SK-N-SH (cell line): ENCODE measurements around the gene FRRS1L. TPM values are rescaled to one million over a fixed set of nuclear protein-coding genes. Genes with fewer than 3 reads are reported as not detected.

ENCODE experiments used
- CTCF ChIA-PET: fragments of 300-600, 350-600 bp; formaldehyde crosslinking; extraction: SDS; loops from one replicate; lab custom pipeline; 2021; lab: Yijun Ruan, JAX
- POLR2A ChIA-PET: fragments of 350-600 bp; sonication (Branson Sonifier 250); formaldehyde crosslinking; extraction: SDS; loops from one replicate; lab custom pipeline; 2020; ENCODE audit warnings: antibody characterized with exemption, inconsistent platforms; lab: Yijun Ruan, JAX
- DNase-seq: peaks from one replicate; pipeline ENCODE4 v3.0.0; 2012
- H2AFZ ChIP-seq: fragments of 200-600 bp; sonication (generic); 2 replicates; pipeline ENCODE4 v1.8.1; 2016; ENCODE audit warnings: antibody characterized with exemption, mild to moderate bottlenecking, low read depth
- H3F3A ChIP-seq: fragments of 200-600 bp; sonication (generic); replicated peaks from 2 replicates; pipeline ENCODE3; 2016; ENCODE audit warnings: antibody characterized with exemption, mild to moderate bottlenecking; ENCODE audit not compliant: insufficient read depth
- H3K27ac ChIP-seq, 2 experiments: fragments of 200-500 bp in 1 of 2; fragments of 200-600 bp in 1 of 2; sonication (Bioruptor generic) in 1 of 2; sonication (generic), shearing (Covaris generic) in 1 of 2; 2 replicates each; pipeline versions ENCODE4 v1.5.1 to v1.6.1; 2014 to 2016; ENCODE audit warnings: low read depth in 2 of 2, inconsistent platforms in 1 of 2, low read length in 1 of 2, mild to moderate bottlenecking in 1 of 2, mixed read lengths in 1 of 2
- H3K27me3 ChIP-seq: fragments of 200-600 bp; sonication (generic), shearing (Covaris generic); 2 replicates; pipeline ENCODE4 v1.6.1; 2016; ENCODE audit warnings: mixed run types; ENCODE audit not compliant: insufficient read depth
- H3K36me3 ChIP-seq, 2 experiments: fragments of 200-500 bp in 1 of 2; fragments of 200-600 bp in 1 of 2; sonication (Bioruptor generic) in 1 of 2; sonication (generic) in 1 of 2; replicated peaks in 1 of 2; 2 replicates each; pipeline versions ENCODE3 to v1.5.1; 2014 to 2016; ENCODE audit warnings: low read length in 1 of 2, mild to moderate bottlenecking in 1 of 2; ENCODE audit not compliant: insufficient read depth in 2 of 2, control insufficient read depth in 1 of 2
- H3K4me1 ChIP-seq, 2 experiments: fragments of 200-500 bp in 1 of 2; fragments of 200-600 bp in 1 of 2; sonication (Bioruptor generic) in 1 of 2; sonication (generic), shearing (Covaris generic) in 1 of 2; 2 replicates each; pipeline versions ENCODE4 v1.5.1 to v1.6.1; 2014 to 2016; ENCODE audit warnings: low read depth in 1 of 2, low read length in 1 of 2, mixed run types in 1 of 2; ENCODE audit not compliant: insufficient read depth in 2 of 2, control insufficient read depth in 1 of 2
- H3K4me2 ChIP-seq: fragments of 200-600 bp; sonication (generic), shearing (Covaris generic); 2 replicates; pipeline ENCODE4 v1.6.1; 2017; ENCODE audit warnings: mixed run types
- H3K4me3 ChIP-seq, 2 experiments: fragments of 200-500 bp in 1 of 2; fragments of 200-600 bp in 1 of 2; sonication (Bioruptor generic) in 1 of 2; sonication (generic), shearing (Covaris generic) in 1 of 2; 2 replicates each; pipeline versions ENCODE4 v1.5.1 to v1.8.1; 2014 to 2016; ENCODE audit warnings: low read depth in 2 of 2, inconsistent platforms in 1 of 2, low read length in 1 of 2, mild to moderate bottlenecking in 1 of 2, mixed read lengths in 1 of 2, moderate library complexity in 1 of 2
- H3K79me2 ChIP-seq: fragments of 200-600 bp; sonication (generic); 2 replicates; pipeline ENCODE4 v1.8.1; 2017; ENCODE audit warnings: mild to moderate bottlenecking; ENCODE audit not compliant: insufficient read depth
- H3K9ac ChIP-seq: fragments of 200-600 bp; sonication (generic); 2 replicates; pipeline ENCODE4 v1.6.1; 2017; ENCODE audit warnings: mixed run types
- H3K9me2 ChIP-seq: fragments of 200-600 bp; sonication (generic); 2 replicates; pipeline ENCODE4 v1.6.1; 2017; ENCODE audit warnings: mixed run types
- H3K9me3 ChIP-seq: fragments of 200-600 bp; sonication (generic); 2 replicates; pipeline ENCODE4 v1.6.1; 2017; ENCODE audit warnings: mixed run types, mild to moderate bottlenecking, moderate library complexity
- H4K20me1 ChIP-seq: fragments of 200-600 bp; sonication (generic); 2 replicates; pipeline ENCODE4 v1.6.1; 2017; ENCODE audit warnings: mild to moderate bottlenecking, mixed run types; ENCODE audit not compliant: insufficient read depth
- EZH2phosphoT487 ChIP-seq: fragments of 200-600 bp; sonication (generic); IDR thresholded peaks from 2 replicates; pipeline ENCODE4 v1.6.1; 2017; ENCODE audit warnings: low read depth, mixed run types, mild to moderate bottlenecking, antibody characterized with exemption, moderate library complexity, borderline replicate concordance
- FOXJ3 ChIP-seq: sonication (generic); formaldehyde crosslinking; IDR thresholded peaks from 2 replicates; pipeline ENCODE4 v1.5.1; 2020; ENCODE audit warnings: mild to moderate bottlenecking, missing genetic modification reagents
- FOXM1 ChIP-seq: IDR thresholded peaks from 2 replicates; pipeline ENCODE4 v1.4.0; 2012; ENCODE audit warnings: low read depth, mild to moderate bottlenecking
- JUND ChIP-seq: IDR thresholded peaks from 2 replicates; pipeline ENCODE4 v1.4.0; 2012
- MEF2A ChIP-seq: IDR thresholded peaks from 2 replicates; pipeline ENCODE4 v1.4.0; 2012; ENCODE audit warnings: low read depth, borderline replicate concordance
- NFIC ChIP-seq: IDR thresholded peaks from 2 replicates; pipeline ENCODE4 v1.4.0; 2012; ENCODE audit warnings: borderline replicate concordance
- NRF1 ChIP-seq: IDR thresholded peaks from 2 replicates; pipeline ENCODE4 v1.6.1; 2012; ENCODE audit warnings: low read depth, mild to moderate bottlenecking, low read length
- POLR2AphosphoS5 ChIP-seq: IDR thresholded peaks from 2 replicates; pipeline ENCODE4 v1.6.1; 2012; ENCODE audit warnings: low read depth, low read length
- RAD21 ChIP-seq: IDR thresholded peaks from 2 replicates; pipeline ENCODE4 v1.6.1; 2012; ENCODE audit warnings: mild to moderate bottlenecking, low read length
- RXRA ChIP-seq: IDR thresholded peaks from 2 replicates; pipeline ENCODE4 v1.4.0; 2012; ENCODE audit warnings: low read depth, mild to moderate bottlenecking, borderline replicate concordance
- SIN3A ChIP-seq: IDR thresholded peaks from 2 replicates; pipeline ENCODE4 v1.6.1; 2012; ENCODE audit warnings: low read depth, mild to moderate bottlenecking, low read length, moderate library complexity, borderline replicate concordance
- SMC3 ChIP-seq: IDR thresholded peaks from 2 replicates; pipeline ENCODE4 v1.6.1; 2012; ENCODE audit warnings: low read depth, low read length, improper control_type of control experiment
- TAF1 ChIP-seq: IDR thresholded peaks from 2 replicates; pipeline ENCODE4 v1.6.1; 2012; ENCODE audit warnings: low read depth, mild to moderate bottlenecking, low read length, moderate library complexity, borderline replicate concordance
- TCF12 ChIP-seq: IDR thresholded peaks from 2 replicates; pipeline ENCODE4 v1.4.0; 2012
- USF2 ChIP-seq: fragments of 150-350 bp; IDR thresholded peaks from 2 replicates; pipeline ENCODE4 v1.6.1; 2017; ENCODE audit warnings: antibody characterized with exemption, low read length, low read depth, borderline replicate concordance
- YY1 ChIP-seq: IDR thresholded peaks from 2 replicates; pipeline ENCODE4 v1.4.0; 2012; ENCODE audit warnings: low read depth, mild to moderate bottlenecking
- WGBS: methylation state at CpG from one replicate; pipeline ENCODE4 v1.1.6; 2017; ENCODE audit warnings: low lambda C conversion rate; 5-methylcytosine and 5-hydroxymethylcytosine counted together
- polyA plus RNA-seq, 3 experiments: library from polyadenylated mRNA; depleted of rRNA; stranded (reverse); fragments of >200 nt; gene quantifications; 2 replicates each; pipeline ENCODE4 v1.2.3, GENCODE V29; 2012
- TF ChIP-seq, protein P1 (sequence below): IDR thresholded peaks from 2 replicates; pipeline ENCODE4; 2012
- TF ChIP-seq, protein P2 (sequence below): fragments of 200-600 bp; sonication (generic); IDR thresholded peaks from 2 replicates; pipeline ENCODE4 v1.6.1; 2017; ENCODE audit warnings: antibody characterized with exemption, mild to moderate bottlenecking, moderate library complexity

FRRS1L gene
- polyA plus RNA-seq, 1 of the 3 experiments (the other 2 are of a cell fraction): 3.7 TPM

DNA sequence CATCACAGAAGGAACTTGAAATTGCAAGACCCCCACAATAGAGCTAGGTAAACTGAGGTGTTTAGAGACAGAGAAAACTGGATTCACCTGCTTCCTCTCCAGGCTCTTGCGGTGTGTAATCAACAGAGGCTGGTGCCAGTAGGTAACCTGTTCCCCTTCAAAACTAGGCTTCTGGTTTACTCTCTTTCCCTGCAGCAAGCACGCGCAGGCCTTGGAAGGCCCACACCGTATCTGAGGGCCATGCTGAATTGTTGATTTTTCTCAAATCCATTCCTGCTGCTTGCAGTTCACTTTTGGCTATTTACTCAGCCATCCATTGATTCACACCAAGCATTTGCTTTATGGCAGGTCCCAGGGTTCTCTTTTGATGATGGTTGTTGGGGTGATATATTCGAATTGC is 667 bp upstream of the FRRS1L start:
- 96% methylated on average over 5 of the region's 5 CpGs for WGBS
- CTCF ChIA-PET: interaction anchor here (1.0 to 2.2 kb wide), 3 partner anchors 8 to 25 kb away, joined by 3 to 5 read pairs (median 4); no protein-coding TSS in a partner anchor
- no peaks in the 10 kb centered on the region for H3F3A ChIP-seq

DNA sequence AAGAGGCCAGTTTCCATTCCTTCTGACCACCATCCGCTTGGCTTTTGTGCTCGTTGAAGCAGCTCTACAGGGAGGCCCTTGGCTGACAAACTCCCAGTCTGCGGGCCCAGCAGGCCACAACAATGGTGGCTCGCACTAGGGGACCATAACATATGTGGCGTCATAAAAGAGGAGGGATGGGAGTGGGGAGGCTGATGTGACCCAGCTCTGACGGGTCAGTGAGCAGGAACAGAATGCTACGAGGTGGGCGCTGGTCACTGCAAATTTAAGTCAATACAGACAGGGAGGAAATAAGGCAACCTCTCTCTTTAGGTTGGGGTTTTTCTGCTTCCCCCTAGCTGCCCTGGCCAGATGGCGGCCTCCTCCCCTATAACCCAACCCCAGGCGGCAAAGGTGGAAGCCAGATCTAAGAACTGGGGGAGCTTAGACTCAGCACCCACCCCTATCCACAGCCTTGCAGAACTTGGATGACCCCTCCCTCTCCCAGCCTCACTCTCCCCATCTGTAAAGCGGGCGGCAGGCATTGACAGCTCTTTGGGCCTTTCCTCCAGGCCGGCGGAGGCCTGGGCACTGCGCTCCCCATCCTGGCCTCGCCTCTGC is 778 bp downstream of the FRRS1L start:
- 0 out of 2 replicates have a peak, but pooled peaks cover 5% of the 10 kb centered on the region for H3K27me3 ChIP-seq
- WGBS: 80% methylated on average over 13 of the region's 16 CpGs
- no peak overlapping the region for H3K27ac ChIP-seq
- H3K4me1 ChIP-seq: peaks cover 0 to 10% of the 10 kb centered on the region in 2 experiments; a peak in 1 of 4 replicates
- no peaks in the 10 kb centered on the region for H3K79me2 ChIP-seq
- H2AFZ ChIP-seq: no peak overlapping the region
- peak overlapping the region; percentile 54 for H3K4me2 ChIP-seq
- H3F3A ChIP-seq: no peaks in the 10 kb centered on the region
- peak; percentile 51 for DNase-seq
- no peaks in the 10 kb centered on the region for H4K20me1 ChIP-seq
- ChIA-PET CTCF (interaction anchor here (0.9 to 1.5 kb wide), 2 partner anchors 17 to 20 kb away, joined by 3 to 6 read pairs; no protein-coding TSS in a partner anchor), POLR2A (interaction anchor here (0.9 kb wide), 1 partner anchor 47 kb away, joined by 3 read pairs; the partner anchor contains the start of gene TMEM245)
- H3K9me2 ChIP-seq: no peaks in the 10 kb centered on the region
- H3K36me3 ChIP-seq: no peaks in the 10 kb centered on the region
- H3K9me3 ChIP-seq: no peaks in the 10 kb centered on the region
- TF ChIP-seq TCF12 (no peak), POLR2AphosphoS5 (no peak)
- TF ChIP-seq, all 33 proteins: peak for 0
- peak overlapping the region in 1 of 2 experiments; percentile 56; a peak in 2 of 4 replicates for H3K4me3 ChIP-seq
- H3K9ac ChIP-seq: no peak overlapping the region

More for the DNA sequence above, 667 bp upstream of the FRRS1L start:
- no peaks in the 10 kb centered on the region for H3K36me3 ChIP-seq
- H3K4me1 ChIP-seq: peaks cover 0 to 10% of the 10 kb centered on the region in 2 experiments; a peak in 1 of 4 replicates
- DNase-seq: peak; percentile 20
- 0 out of 4 replicates have a peak overlapping the region, but pooled peaks of 1 of the 2 experiments have one; percentile 48 for H3K4me3 ChIP-seq
- TF ChIP-seq YY1: no peak
- TF ChIP-seq, protein P1, sequence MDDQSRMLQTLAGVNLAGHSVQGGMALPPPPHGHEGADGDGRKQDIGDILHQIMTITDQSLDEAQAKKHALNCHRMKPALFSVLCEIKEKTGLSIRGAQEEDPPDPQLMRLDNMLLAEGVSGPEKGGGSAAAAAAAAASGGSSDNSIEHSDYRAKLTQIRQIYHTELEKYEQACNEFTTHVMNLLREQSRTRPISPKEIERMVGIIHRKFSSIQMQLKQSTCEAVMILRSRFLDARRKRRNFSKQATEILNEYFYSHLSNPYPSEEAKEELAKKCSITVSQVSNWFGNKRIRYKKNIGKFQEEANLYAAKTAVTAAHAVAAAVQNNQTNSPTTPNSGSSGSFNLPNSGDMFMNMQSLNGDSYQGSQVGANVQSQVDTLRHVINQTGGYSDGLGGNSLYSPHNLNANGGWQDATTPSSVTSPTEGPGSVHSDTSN: no peak
- no peak for TF ChIP-seq USF2
- TF ChIP-seq NFIC: no peak
- no peak for TF ChIP-seq MEF2A
- TF ChIP-seq POLR2AphosphoS5: no peak
- TF ChIP-seq JUND: no peak
- TF ChIP-seq, all 33 proteins: peak for 0
- H2AFZ ChIP-seq: no peak overlapping the region; the same call in 1 of the 2 replicates
- H3K4me2 ChIP-seq: no peak overlapping the region
- no peaks in the 10 kb centered on the region for H3K79me2 ChIP-seq
- no peaks in the 10 kb centered on the region for H3K9me3 ChIP-seq
- H3K9ac ChIP-seq: no peak overlapping the region
- no peak overlapping the region for H3K27ac ChIP-seq
- H3K27me3 ChIP-seq: 0 out of 2 replicates have a peak, but pooled peaks cover 5% of the 10 kb centered on the region
- no peaks in the 10 kb centered on the region for H4K20me1 ChIP-seq
- H3K9me2 ChIP-seq: no peaks in the 10 kb centered on the region
- POLR2A ChIA-PET: no interaction called here

- no peak overlapping the region for H2AFZ ChIP-seq
- no peaks in the 10 kb centered on the region for H3K9me2 ChIP-seq
- H3K4me2 ChIP-seq: no peak overlapping the region
- H3F3A ChIP-seq: no peaks in the 10 kb centered on the region
- no peaks in the 10 kb centered on the region for H3K9me3 ChIP-seq
- no peak overlapping the region for H3K4me3 ChIP-seq
- WGBS: 84% methylated on average over 5 of the region's 5 CpGs
- H3K27me3 ChIP-seq: no peaks in the 10 kb centered on the region
- TF ChIP-seq NRF1 (no peak), FOXM1 (no peak), FOXJ3 (CRISPR knock-in tag) (no peak), SIN3A (no peak), SMC3 (no peak), EZH2phosphoT487 (no peak), RAD21 (no peak), TAF1 (no peak), RXRA (no peak)
- TF ChIP-seq, protein P2, sequence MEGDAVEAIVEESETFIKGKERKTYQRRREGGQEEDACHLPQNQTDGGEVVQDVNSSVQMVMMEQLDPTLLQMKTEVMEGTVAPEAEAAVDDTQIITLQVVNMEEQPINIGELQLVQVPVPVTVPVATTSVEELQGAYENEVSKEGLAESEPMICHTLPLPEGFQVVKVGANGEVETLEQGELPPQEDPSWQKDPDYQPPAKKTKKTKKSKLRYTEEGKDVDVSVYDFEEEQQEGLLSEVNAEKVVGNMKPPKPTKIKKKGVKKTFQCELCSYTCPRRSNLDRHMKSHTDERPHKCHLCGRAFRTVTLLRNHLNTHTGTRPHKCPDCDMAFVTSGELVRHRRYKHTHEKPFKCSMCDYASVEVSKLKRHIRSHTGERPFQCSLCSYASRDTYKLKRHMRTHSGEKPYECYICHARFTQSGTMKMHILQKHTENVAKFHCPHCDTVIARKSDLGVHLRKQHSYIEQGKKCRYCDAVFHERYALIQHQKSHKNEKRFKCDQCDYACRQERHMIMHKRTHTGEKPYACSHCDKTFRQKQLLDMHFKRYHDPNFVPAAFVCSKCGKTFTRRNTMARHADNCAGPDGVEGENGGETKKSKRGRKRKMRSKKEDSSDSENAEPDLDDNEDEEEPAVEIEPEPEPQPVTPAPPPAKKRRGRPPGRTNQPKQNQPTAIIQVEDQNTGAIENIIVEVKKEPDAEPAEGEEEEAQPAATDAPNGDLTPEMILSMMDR: no peak
- POLR2A ChIA-PET: no interaction called here
- H4K20me1 ChIP-seq: no peaks in the 10 kb centered on the region
- DNase-seq: no peak
- H3K4me1 ChIP-seq: peaks cover 0 to 12% of the 10 kb centered on the region in 2 experiments; a peak in 1 of 4 replicates
- H3K79me2 ChIP-seq: no peaks in the 10 kb centered on the region
- no peaks in the 10 kb centered on the region for H3K36me3 ChIP-seq
- H3K9ac ChIP-seq: no peak overlapping the region
- no peak overlapping the region for H3K27ac ChIP-seq
- CTCF ChIA-PET: interaction anchor here (1.3 kb wide), 1 partner anchor 19 kb away, joined by 3 read pairs; no protein-coding TSS in a partner anchor
Observed at GRCh38 chr9:109164042-109164441, 3.0 kb downstream of the FRRS1L start.
